Limb (tissue), 2 donors: ENCODE results near the gene CHI3L2.

Experiments
- DNase-seq, 2 donors: peaks; one replicate each; pipeline ENCODE4 v3.0.0-alpha.2; 2016; ENCODE audit errors: extremely low spot score in 2 of 2

CHI3L2 gene

GRCh38 chr1:111219557-111220286 lies 7.8 kb upstream of the CHI3L2 start:
- no peak for DNase-seq

GRCh38 chr1:111220302-111220890 lies 7.1 kb upstream of the CHI3L2 start:
- no peak for DNase-seq

GRCh38 chr1:111221276-111221632 lies 6.3 kb upstream of the CHI3L2 start:
- no peak for DNase-seq

- DNase-seq: no peak
Measured at GRCh38 chr1:111221633-111222291, 5.8 kb upstream of the CHI3L2 start.

- DNase-seq: peak in 1 of 2 donors; percentile 77
Measured at GRCh38 chr1:111222308-111223125, 5.0 kb upstream of the CHI3L2 start.

- no peak for DNase-seq
Measured at GRCh38 chr1:111223126-111223685, 4.3 kb upstream of the CHI3L2 start.

- DNase-seq: no peak
Measured at GRCh38 chr1:111225091-111225490, 2.4 kb upstream of the CHI3L2 start.

- DNase-seq: no peak
Measured at GRCh38 chr1:111225717-111226400, 1.7 kb upstream of the CHI3L2 start.

- DNase-seq: peak; percentile 7 to 34
Measured at GRCh38 chr1:111227851-111228747, 586 bp downstream of the CHI3L2 start.

- DNase-seq: no peak
Measured at GRCh38 chr1:111228748-111229126, 1.2 kb downstream of the CHI3L2 start.

GRCh38 chr1:111232134-111232533 lies 4.6 kb downstream of the CHI3L2 start:
- DNase-seq: no peak

GRCh38 chr1:111234258-111234657 lies 6.7 kb downstream of the CHI3L2 start:
- no peak for DNase-seq

GRCh38 chr1:111234866-111235265 lies 7.4 kb downstream of the CHI3L2 start:
- DNase-seq: no peak

GRCh38 chr1:111236379-111236778 lies 8.9 kb downstream of the CHI3L2 start:
- DNase-seq: no peak

- no peak for DNase-seq
Measured at GRCh38 chr1:111236806-111237205, 9.3 kb downstream of the CHI3L2 start.

GRCh38 chr1:111238056-111238795 lies 10.7 kb downstream of the CHI3L2 start:
- DNase-seq: no peak

GRCh38 chr1:111241797-111242196 lies 14.3 kb downstream of the CHI3L2 start:
- DNase-seq: no peak

GRCh38 chr1:111242805-111243523 lies 15.5 kb downstream of the CHI3L2 start:
- DNase-seq: no peak
